HEK293T (cell line): ENCODE measurements around the gene NT5DC4.

Source experiments
- CTCF ChIA-PET: fragments of 350-600 bp; formaldehyde crosslinking; extraction: SDS; loops from one replicate; lab custom pipeline; 2021; ENCODE audit warnings: antibody characterized with exemption, inconsistent platforms; lab: Yijun Ruan, JAX
- POLR2A ChIA-PET: fragments of 350-600 bp; formaldehyde crosslinking; extraction: SDS; loops from one replicate; lab custom pipeline; 2020; ENCODE audit warnings: antibody characterized with exemption, inconsistent platforms; lab: Yijun Ruan, JAX
- DNase-seq: peaks from one replicate; pipeline ENCODE4 v3.0.0; 2012; ENCODE audit warnings: mixed read lengths; ENCODE audit errors: extremely low spot score
- ARNT ChIP-seq: fragments of 450-650 bp; IDR thresholded peaks from 2 replicates; pipeline ENCODE4 v1.6.1; 2017; ENCODE audit warnings: mild to moderate bottlenecking
- BHLHE40 ChIP-seq: fragments of 450-650 bp; IDR thresholded peaks from 2 replicates; pipeline ENCODE4 v1.6.1; 2016; ENCODE audit warnings: mild to moderate bottlenecking, moderate library complexity, borderline replicate concordance
- CTBP1 ChIP-seq: fragments of 450-650 bp; IDR thresholded peaks from 2 replicates; pipeline ENCODE4 v1.6.1; 2016; ENCODE audit warnings: borderline replicate concordance
- ELF4 ChIP-seq: fragments of 450-650 bp; IDR thresholded peaks from 2 replicates; pipeline ENCODE4 v1.6.1; 2017; ENCODE audit warnings: antibody characterized with exemption
- FOXA1 ChIP-seq: fragments of 450-650 bp; IDR thresholded peaks from 2 replicates; pipeline ENCODE4 v1.6.1; 2016; ENCODE audit warnings: mild to moderate bottlenecking
- FOXK2 ChIP-seq: fragments of 450-650 bp; IDR thresholded peaks from 2 replicates; pipeline ENCODE4 v1.6.1; 2016; ENCODE audit warnings: mild to moderate bottlenecking
- FOXM1 ChIP-seq: fragments of 450-650 bp; IDR thresholded peaks from 2 replicates; pipeline ENCODE4 v1.6.1; 2017; ENCODE audit warnings: mild to moderate bottlenecking, borderline replicate concordance
- HDGF ChIP-seq: fragments of 450-650 bp; IDR thresholded peaks from 2 replicates; pipeline ENCODE4 v1.6.1; 2017; ENCODE audit warnings: antibody characterized with exemption, borderline replicate concordance
- L3MBTL2 ChIP-seq: fragments of 450-650 bp; conservative IDR thresholded peaks from 2 replicates; pipeline ENCODE4 v1.6.1; 2016; ENCODE audit warnings: mild to moderate bottlenecking
- LEF1 ChIP-seq: fragments of 450-650 bp; IDR thresholded peaks from 2 replicates; pipeline ENCODE4 v1.6.1; 2017; ENCODE audit warnings: mild to moderate bottlenecking, borderline replicate concordance
- NFRKB ChIP-seq: fragments of 450-650 bp; IDR thresholded peaks from 2 replicates; pipeline ENCODE4 v1.6.1; 2016; ENCODE audit warnings: mild to moderate bottlenecking, moderate library complexity
- SP1 ChIP-seq: fragments of 450-650 bp; IDR thresholded peaks from 2 replicates; pipeline ENCODE4 v1.6.1; 2017
- SUZ12 ChIP-seq: fragments of 450-650 bp; IDR thresholded peaks from 2 replicates; pipeline ENCODE4 v1.6.1; 2016; ENCODE audit warnings: mild to moderate bottlenecking
- TARDBP ChIP-seq: fragments of 450-650 bp; IDR thresholded peaks from 2 replicates; pipeline ENCODE4 v1.6.1; 2016
- ZNF384 ChIP-seq: fragments of 450-650 bp; IDR thresholded peaks from 2 replicates; pipeline ENCODE4 v1.6.1; 2016
- TF ChIP-seq, protein P1 (sequence below): fragments of 450-650 bp; IDR thresholded peaks from 2 replicates; pipeline ENCODE4 v1.6.1; 2016

NT5DC4 gene

DNA sequence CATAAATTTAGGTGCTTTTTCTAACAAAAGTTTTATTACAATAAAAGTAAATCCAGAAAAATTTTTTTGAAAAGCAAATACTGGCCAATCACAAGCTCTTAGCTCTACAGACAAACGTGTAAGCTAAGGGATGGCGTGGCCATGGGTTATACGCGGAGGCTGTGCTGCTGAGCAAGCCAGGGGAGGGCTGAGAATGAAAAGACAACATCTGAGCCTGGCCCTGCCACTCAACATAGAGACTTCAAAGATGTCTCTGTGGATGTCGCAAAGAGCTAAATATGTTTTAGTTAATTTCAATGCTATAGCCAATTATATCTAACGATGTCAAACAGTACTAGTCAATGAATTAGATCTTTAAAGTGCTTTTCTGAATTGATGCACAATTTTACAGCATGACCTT lies 33.3 kb upstream of the NT5DC4 start:
- DNase-seq, result no peak
- CTCF ChIA-PET, result interaction anchor here (1.2 kb wide), 1 partner anchor 18 kb away, joined by 3 read pairs; no protein-coding TSS in a partner anchor
- TF ChIP-seq, protein P1, sequence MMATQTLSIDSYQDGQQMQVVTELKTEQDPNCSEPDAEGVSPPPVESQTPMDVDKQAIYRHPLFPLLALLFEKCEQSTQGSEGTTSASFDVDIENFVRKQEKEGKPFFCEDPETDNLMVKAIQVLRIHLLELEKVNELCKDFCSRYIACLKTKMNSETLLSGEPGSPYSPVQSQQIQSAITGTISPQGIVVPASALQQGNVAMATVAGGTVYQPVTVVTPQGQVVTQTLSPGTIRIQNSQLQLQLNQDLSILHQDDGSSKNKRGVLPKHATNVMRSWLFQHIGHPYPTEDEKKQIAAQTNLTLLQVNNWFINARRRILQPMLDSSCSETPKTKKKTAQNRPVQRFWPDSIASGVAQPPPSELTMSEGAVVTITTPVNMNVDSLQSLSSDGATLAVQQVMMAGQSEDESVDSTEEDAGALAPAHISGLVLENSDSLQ, result no peak; the same call in 1 of the 2 replicates
- no peak for TF ChIP-seq SUZ12
- TF ChIP-seq FOXA1, result no peak
- TF ChIP-seq FOXM1, result no peak
- TF ChIP-seq ARNT, result no peak
- TF ChIP-seq LEF1, result no peak
- TF ChIP-seq CTBP1, result no peak
- POLR2A ChIA-PET, result interaction anchor here (1.9 kb wide), 1 partner anchor 41 kb away, joined by 5 read pairs; the partner anchor contains the start of gene SLC20A1

DNA sequence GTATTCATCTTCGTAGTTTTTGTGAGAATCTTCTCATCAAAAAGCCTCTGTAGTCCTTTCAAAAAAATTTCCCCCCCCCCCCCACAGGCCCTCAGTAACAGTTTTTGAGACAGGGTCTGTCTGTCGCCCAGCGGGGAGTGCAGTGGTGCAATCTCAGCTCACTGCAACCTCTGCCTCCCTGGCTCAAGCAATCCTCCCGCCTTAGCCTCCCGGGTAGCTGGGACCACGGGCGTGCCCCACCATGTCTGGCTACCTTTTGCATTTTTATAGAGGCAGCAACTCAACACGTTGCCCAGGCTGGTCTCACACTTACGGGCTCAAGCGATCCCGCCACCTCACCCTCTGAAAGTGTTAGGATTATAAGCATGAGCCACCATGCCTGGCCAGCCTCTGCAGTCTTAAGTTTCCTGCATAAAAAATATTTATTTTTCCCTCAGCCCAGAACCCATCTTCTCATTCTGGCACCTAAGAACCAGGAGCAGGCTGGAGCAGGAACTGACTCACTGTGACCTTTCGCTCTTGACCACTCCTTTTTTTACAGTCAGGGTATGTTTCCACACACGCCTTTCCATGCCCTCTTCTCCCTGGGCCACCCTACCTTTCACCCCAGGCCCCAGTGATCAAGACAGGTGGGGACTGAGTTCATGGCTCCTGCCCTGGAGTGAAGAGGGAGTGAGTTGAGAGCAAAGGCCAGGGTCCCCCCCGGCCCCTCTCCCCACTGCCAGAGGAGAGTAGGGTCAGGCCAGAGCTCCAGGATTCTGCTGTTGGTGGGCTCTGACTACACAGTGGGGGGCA lies 32.5 kb upstream of the NT5DC4 start:
- ChIA-PET CTCF (interaction anchor here (0.7 to 1.2 kb wide), 2 partner anchors 19 to 40 kb away, joined by 3 to 5 read pairs; no protein-coding TSS in a partner anchor), POLR2A (interaction anchor here (1.9 kb wide), 1 partner anchor 42 kb away, joined by 5 read pairs; the partner anchor contains the start of gene SLC20A1)
- no peak for TF ChIP-seq SUZ12
- no peak for DNase-seq

DNA sequence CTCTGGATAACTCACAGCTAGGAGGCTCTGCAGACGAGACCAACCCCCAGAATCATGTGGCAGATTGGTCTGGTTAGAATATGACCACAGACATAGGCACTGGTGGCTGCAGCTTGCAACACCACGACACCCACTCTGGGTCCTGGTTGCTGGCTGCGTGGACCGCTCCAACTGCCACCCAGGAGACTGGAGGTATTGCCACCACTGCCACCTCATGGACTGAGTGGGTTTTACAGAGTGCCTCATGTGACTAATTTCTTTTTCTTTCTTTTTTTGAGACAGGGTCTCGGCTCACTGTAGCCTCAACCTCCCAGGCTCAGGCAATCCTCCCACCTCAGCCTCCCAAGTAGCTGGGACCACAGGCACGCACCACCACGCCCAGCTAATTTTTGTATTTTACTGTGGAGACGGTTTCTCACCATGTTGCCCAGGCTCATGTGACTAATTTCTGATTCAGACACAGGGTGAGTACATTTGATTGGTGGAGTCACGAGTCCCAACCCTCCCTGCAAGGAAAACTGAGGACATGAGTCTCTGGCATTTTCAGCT lies 29.9 kb upstream of the NT5DC4 start:
- DNase-seq, result peak; percentile 71
- ChIA-PET POLR2A (no interaction called here), CTCF (interaction anchor here (0.6 to 1.4 kb wide), 3 partner anchors 8 to 17 kb away, joined by 3 to 6 read pairs (median 3); no protein-coding TSS in a partner anchor)
- TF ChIP-seq ZNF384, result 0 out of 2 replicates have a peak, but pooled peaks have one; percentile 5
- TF ChIP-seq ELF4, result no peak

DNA sequence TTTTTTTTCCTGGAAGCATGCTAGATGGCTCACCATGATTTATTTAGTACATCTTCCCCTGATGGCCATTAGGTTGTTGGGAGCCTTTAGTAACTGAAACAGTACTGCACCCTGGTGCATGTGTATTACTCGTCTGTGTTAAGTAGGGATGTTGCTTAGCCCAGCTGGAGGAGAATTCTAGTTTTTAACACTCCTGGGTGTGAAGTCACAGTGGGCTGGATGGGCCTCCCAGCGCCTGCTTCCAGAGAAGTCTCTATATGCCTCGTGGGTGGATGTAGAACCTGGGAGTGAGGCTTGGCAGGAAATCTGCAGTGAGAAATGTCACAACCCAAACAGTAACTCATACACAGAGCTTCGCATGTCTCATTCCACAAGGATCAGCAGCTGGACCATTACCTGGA lies 28.9 kb upstream of the NT5DC4 start:
- POLR2A ChIA-PET, result interaction anchor here (1.5 kb wide), 1 partner anchor 8 kb away, joined by 3 read pairs; no protein-coding TSS in a partner anchor
- TF ChIP-seq FOXK2 (no peak), BHLHE40 (no peak), ELF4 (no peak), FOXM1 (no peak), LEF1 (no peak), FOXA1 (no peak), HDGF (no peak), TARDBP (no peak), NFRKB (no peak), ZNF384 (no peak), SP1 (no peak), L3MBTL2 (no peak), ARNT (no peak), SUZ12 (no peak), CTBP1 (no peak)
- TF ChIP-seq, protein P1, result no peak
- CTCF ChIA-PET, result interaction anchor here (0.8 to 1.4 kb wide), 4 partner anchors 9 to 92 kb away, joined by 3 to 6 read pairs (median 4); no protein-coding TSS in a partner anchor
- DNase-seq, result no peak

DNA sequence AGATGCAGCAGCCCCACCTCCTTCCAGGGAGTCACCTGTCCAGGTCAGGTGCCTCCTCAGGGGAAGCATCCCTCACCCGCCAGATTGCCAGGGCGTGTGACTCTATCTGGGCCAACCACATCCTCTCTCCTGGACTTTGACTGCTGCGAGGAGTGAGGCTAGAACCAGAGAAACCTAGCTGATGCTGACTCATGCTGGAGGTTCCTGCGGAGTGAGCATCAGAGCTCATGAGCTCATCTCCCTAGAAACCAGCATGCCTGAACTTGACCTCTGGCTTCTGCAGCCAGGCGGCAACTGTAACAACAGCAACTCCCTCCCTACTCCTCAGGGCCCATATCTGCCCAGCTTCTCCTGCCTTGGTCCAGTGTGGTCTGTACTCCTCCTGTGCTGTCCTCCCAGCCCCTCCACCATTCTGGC lies 28.3 kb upstream of the NT5DC4 start:
- POLR2A ChIA-PET, result interaction anchor here (1.5 kb wide), 1 partner anchor 9 kb away, joined by 3 read pairs; no protein-coding TSS in a partner anchor
- no peak for DNase-seq

More for the DNA sequence above, 28.3 kb upstream of the NT5DC4 start:
- CTCF ChIA-PET, result interaction anchor here (0.6 to 1.2 kb wide), 4 partner anchors 9 to 92 kb away, joined by 3 to 4 read pairs (median 4); no protein-coding TSS in a partner anchor
- TF ChIP-seq, protein P1, result no peak
- no peak for TF ChIP-seq FOXA1
- no peak for TF ChIP-seq HDGF
- TF ChIP-seq FOXM1, result no peak
- no peak for TF ChIP-seq SUZ12
- TF ChIP-seq ZNF384, result no peak
- no peak for TF ChIP-seq SP1
- TF ChIP-seq TARDBP, result no peak
- no peak for TF ChIP-seq LEF1
- no peak for TF ChIP-seq L3MBTL2
- no peak for TF ChIP-seq FOXK2
- no peak for TF ChIP-seq CTBP1
- TF ChIP-seq NFRKB, result no peak
- TF ChIP-seq BHLHE40, result no peak
- TF ChIP-seq ARNT, result no peak
